ENCODE results near the gene RECQL5.
"Not testable (repeated sequence)": the region's sequence is repeated elsewhere in the genome, so short reads cannot be mapped to it uniquely, and the experiment has no call there.

RECQL5 gene

DNA sequence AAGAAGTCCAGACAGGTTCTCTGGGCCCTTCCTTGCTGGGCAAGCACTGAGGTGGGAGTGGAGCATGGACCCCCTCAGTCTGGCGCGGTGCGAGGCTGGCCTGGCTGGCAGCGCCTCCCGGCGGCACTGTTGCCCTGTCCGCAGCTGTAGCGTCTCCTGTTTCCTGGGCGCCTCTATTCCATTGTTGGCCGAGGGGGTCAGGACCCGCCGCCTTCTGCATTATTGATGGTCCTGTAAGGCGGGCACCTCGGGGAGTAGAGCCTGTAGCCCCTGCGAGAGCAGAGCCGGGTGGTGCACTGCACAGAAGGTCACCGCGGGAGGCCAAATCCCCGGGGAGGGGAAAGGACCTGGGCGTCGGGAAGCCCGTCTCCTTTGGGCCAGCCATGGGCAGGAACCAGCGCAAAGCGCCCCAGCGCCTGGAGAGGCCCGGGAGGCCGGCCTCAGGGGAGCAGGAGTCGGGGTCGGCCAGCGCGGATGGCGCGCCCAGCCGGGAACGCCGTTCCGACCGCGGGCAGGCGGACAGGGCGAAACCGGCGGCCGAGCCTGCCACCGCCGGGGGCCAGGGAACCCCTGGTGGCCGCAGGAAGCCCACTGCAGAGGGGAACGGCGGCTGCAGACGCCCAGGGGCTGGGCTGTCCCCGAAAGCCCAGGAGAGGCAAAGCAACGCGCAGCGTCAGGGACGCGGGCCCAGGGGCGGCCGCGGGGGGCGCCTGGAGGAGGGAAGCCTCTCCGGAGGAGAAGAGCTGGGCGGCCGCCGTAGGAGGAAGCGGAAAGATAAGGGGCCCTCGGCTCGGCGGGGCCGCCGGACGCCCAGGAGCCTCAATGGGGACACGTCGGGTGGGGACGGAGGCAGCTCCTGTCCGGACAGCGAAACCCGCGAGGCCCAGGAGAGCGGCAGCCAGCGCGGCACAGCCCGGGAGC, 79.0 kb downstream of the RECQL5 start, which contains the start of gene MYO15B:
Gene MYO15B, plus strand, starts transcription at position 126 of the 921 bp plus-strand sequence. Its CDS starts 258 bp downstream, at position 384.
- no peak for TF ChIP-seq POLR2AphosphoS5 (IDR thresholded peaks at IDR 0.05; ENCODE audit: low read depth, low read length)
- TF ChIP-seq POLR2A (IDR thresholded peaks at IDR 0.05; ENCODE audit: low read depth, low read length), result no peak
- TF ChIP-seq TAF1 (IDR thresholded peaks at IDR 0.05; ENCODE audit: borderline replicate concordance, low read depth, low read length), result no peak
- no peak for DNase-seq (ENCODE audit: insufficient read length)
- FAIRE-seq, result no peak

DNA sequence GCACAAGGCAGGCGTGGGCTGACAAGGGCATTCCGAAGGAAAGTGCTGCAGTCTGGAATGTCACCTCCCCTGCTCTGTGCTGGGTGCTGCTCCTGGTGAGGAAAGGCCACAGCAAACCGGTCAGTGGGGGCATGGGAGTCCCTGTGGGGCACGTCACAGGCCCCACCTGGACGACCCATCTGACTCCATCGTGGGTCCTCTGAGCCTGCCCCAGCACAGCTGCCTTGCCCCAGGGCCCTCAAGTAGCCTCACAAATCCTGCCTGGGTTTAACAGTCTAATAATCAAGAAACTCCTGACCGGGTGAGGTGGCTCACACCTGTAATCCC, 82.1 kb downstream of the RECQL5 start:
- TF ChIP-seq TAF1 (IDR thresholded peaks at IDR 0.05; ENCODE audit: borderline replicate concordance, low read depth, low read length) (no peak), POLR2A (IDR thresholded peaks at IDR 0.05; ENCODE audit: low read depth, low read length) (no peak), POLR2AphosphoS5 (IDR thresholded peaks at IDR 0.05; ENCODE audit: low read depth, low read length) (no peak)
- FAIRE-seq (no peak), DNase-seq (ENCODE audit: insufficient read length) (no peak)

DNA sequence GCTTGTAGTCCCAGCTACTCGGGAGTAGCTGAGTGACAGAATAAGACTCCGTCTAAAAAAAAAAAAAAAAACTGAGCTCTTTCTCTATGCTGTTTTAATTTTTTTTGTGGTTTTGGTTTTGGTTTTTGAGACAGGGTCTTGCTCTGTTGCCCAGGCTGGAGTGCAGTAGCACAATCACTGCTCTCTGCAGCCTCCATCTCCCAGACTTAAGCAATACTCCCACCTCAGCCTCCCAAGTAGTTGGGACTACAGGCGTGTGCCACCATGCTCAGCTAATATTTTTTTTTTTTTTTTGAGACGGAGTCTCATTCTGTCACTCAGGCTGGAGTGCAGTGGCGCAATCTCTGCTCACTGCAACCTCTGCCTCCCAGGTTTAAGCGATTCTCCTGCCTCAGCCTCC, 83.8 kb downstream of the RECQL5 start:
- not testable (repeated sequence) for DNase-seq (ENCODE audit: insufficient read length); FAIRE-seq

DNA sequence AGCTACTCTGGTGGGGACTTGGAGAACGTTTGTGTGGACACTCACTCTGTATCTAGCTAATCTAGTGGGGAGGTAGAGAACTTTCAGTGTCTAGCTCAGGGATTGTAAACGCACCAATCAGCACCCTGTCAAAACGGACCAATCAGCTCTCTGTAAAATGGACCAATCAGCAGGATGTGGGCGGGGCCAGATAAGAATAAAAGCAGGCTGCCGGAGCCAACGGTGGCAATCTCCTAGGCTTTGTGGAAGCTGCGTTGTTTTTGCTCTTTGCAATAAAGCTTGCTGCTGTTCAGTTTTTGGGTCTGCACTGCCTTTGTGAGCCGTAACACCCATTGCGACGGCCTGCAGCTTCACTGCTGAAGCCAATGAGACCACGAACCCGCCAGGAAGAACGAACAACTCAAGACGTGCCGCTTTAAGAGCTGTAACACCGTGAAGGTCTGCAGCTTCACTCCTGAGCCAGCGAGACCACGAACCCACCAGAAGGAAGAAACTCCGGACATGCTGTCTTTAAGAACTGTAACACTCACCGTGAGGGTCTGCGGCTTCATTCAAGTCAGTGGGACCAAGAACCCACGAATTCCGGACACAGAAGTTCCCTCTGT, 85.7 kb downstream of the RECQL5 start:
- DNase-seq (ENCODE audit: insufficient read length); FAIRE-seq: not testable (repeated sequence)

Measured in GM12892 (cell line).